Smooth muscle cell (in vitro differentiated cells): ENCODE data around the gene VIPR2. TPM values are rescaled to one million over a fixed set of nuclear protein-coding genes. Genes with fewer than 3 reads are reported as not detected.

Experiments used
- DNase-seq: peaks from one replicate; lab custom pipeline; 2025; ENCODE audit not compliant: unreplicated experiment; lab: John Stamatoyannopoulos, UW
- H2AFZ ChIP-seq: fragments of 200-600 bp; sonication (generic); 2 replicates; pipeline ENCODE4 v1.6.0; 2016; ENCODE audit warnings: antibody characterized with exemption, low read depth, mild to moderate bottlenecking
- H3F3A ChIP-seq: fragments of 200-600 bp; sonication (generic); 2 replicates; pipeline ENCODE4 v1.6.0; 2017; ENCODE audit warnings: antibody characterized with exemption, low read depth
- H3K27ac ChIP-seq: fragments of 200-600 bp; sonication (generic); 2 replicates; pipeline ENCODE4 v1.5.1; 2016; ENCODE audit warnings: low read depth, mild to moderate bottlenecking
- H3K27me3 ChIP-seq: fragments of 200-600 bp; sonication (generic); 2 replicates; pipeline ENCODE4 v1.6.1; 2016; ENCODE audit warnings: low read depth, mild to moderate bottlenecking
- H3K36me3 ChIP-seq: fragments of 200-600 bp; sonication (generic); 2 replicates; pipeline ENCODE4 v1.5.1; 2016; ENCODE audit warnings: low read depth
- H3K4me1 ChIP-seq: fragments of 200-600 bp; sonication (generic); 2 replicates; pipeline ENCODE4 v1.5.1; 2016; ENCODE audit warnings: low read depth
- H3K4me2 ChIP-seq: fragments of 200-600 bp; sonication (generic); 2 replicates; pipeline ENCODE4 v1.6.0; 2016; ENCODE audit warnings: mild to moderate bottlenecking
- H3K4me3 ChIP-seq: fragments of 200-600 bp; sonication (generic); 2 replicates; pipeline ENCODE4 v1.5.1; 2016; ENCODE audit warnings: mild to moderate bottlenecking
- H3K79me2 ChIP-seq: fragments of 200-600 bp; sonication (generic); 2 replicates; pipeline ENCODE4 v1.6.0; 2016; ENCODE audit warnings: low read depth, mild to moderate bottlenecking
- H3K9ac ChIP-seq: fragments of 200-600 bp; sonication (generic); 2 replicates; pipeline ENCODE4 v1.6.0; 2016; ENCODE audit warnings: low read depth
- H3K9me3 ChIP-seq: fragments of 200-600 bp; sonication (generic); replicated peaks from 2 replicates; pipeline ENCODE4 v1.5.1; 2016; ENCODE audit warnings: low read depth
- H4K20me1 ChIP-seq: fragments of 200-600 bp; sonication (generic); 2 replicates; pipeline ENCODE4 v1.6.0; 2016; ENCODE audit warnings: low read depth
- WGBS: methylation state at CpG from one replicate; pipeline ENCODE4 v1.1.7; 2016; ENCODE audit warnings: low lambda C conversion rate; 5-methylcytosine and 5-hydroxymethylcytosine counted together
- polyA plus RNA-seq: library from polyadenylated mRNA; unstranded; fragments of >200 nt; fragmentation: Nextera tagmentation; extraction: Ambion mirVana; gene quantifications from 2 replicates; pipeline ENCODE4 v1.2.1, GENCODE V29; 2016
- total RNA-seq: library from RNA; depleted of rRNA; stranded (reverse); fragments of >200 nt; gene quantifications from 2 replicates; pipeline ENCODE4 v1.2.3, GENCODE V29; 2014
- TF ChIP-seq, protein P1 (sequence below): fragments of 200-600 bp; sonication (generic); IDR thresholded peaks from 2 replicates; pipeline ENCODE4 v1.5.1; 2017; ENCODE audit warnings: borderline replicate concordance, mild to moderate bottlenecking, antibody characterized with exemption; ENCODE audit not compliant: insufficient read depth, poor library complexity, severe bottlenecking

Gene VIPR2
- total and polyA plus RNA-seq, 2 experiments from 2014 or later, result not detected

- no peaks in the 10 kb centered on the region for H3F3A ChIP-seq
- H4K20me1 ChIP-seq, result no peaks in the 10 kb centered on the region
- no peak overlapping the region for H3K9ac ChIP-seq
- WGBS, result 76% methylated on average over 40 of the region's 47 CpGs
- no peak for DNase-seq
- no peak overlapping the region for H3K27ac ChIP-seq
- no peak overlapping the region for H3K4me2 ChIP-seq
- TF ChIP-seq, protein P1, sequence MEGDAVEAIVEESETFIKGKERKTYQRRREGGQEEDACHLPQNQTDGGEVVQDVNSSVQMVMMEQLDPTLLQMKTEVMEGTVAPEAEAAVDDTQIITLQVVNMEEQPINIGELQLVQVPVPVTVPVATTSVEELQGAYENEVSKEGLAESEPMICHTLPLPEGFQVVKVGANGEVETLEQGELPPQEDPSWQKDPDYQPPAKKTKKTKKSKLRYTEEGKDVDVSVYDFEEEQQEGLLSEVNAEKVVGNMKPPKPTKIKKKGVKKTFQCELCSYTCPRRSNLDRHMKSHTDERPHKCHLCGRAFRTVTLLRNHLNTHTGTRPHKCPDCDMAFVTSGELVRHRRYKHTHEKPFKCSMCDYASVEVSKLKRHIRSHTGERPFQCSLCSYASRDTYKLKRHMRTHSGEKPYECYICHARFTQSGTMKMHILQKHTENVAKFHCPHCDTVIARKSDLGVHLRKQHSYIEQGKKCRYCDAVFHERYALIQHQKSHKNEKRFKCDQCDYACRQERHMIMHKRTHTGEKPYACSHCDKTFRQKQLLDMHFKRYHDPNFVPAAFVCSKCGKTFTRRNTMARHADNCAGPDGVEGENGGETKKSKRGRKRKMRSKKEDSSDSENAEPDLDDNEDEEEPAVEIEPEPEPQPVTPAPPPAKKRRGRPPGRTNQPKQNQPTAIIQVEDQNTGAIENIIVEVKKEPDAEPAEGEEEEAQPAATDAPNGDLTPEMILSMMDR, result no peak
- H3K4me3 ChIP-seq, result no peak overlapping the region
- no peaks in the 10 kb centered on the region for H3K36me3 ChIP-seq
- H3K79me2 ChIP-seq, result no peaks in the 10 kb centered on the region
- H2AFZ ChIP-seq, result no peak overlapping the region
- no peaks in the 10 kb centered on the region for H3K4me1 ChIP-seq
- H3K9me3 ChIP-seq, result no peaks in the 10 kb centered on the region
- H3K27me3 ChIP-seq, result peaks cover 55% of the 10 kb centered on the region
Measured at GRCh38 chr7:158996214-158997109, 148.2 kb downstream of the VIPR2 start.

DNA sequence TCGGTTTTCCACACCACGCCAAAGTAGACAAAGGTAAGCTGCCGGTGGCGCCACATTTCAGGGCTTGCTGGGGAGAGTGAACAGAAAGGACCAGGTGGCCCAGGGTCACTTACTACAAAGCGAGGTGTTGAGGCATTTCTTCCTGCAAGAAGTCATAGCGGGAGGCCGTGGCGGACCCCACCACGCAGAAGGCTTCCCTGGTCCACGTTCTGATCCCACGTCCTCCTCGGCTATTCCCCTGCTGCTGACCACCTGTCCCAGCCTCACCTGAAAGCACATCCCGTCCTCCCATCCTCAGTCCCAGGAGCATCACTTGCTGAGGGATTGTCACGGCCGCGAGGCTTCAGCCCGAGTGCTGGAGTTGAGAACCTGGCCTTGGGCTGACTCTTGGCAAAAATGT, 149.2 kb downstream of the VIPR2 start:
- Histone ChIP-seq H3K27ac (no peak overlapping the region), H3K9ac (no peak overlapping the region), H3K4me1 (no peaks in the 10 kb centered on the region), H3K4me2 (no peak overlapping the region), H3K4me3 (no peak overlapping the region), H3K79me2 (no peaks in the 10 kb centered on the region), H4K20me1 (no peaks in the 10 kb centered on the region), H3F3A (no peaks in the 10 kb centered on the region), H3K9me3 (no peaks in the 10 kb centered on the region), H3K36me3 (no peaks in the 10 kb centered on the region), H3K27me3 (peaks cover 65% of the 10 kb centered on the region), H2AFZ (no peak overlapping the region)
- TF ChIP-seq, protein P1, result no peak
- DNase-seq, result no peak
- 92% methylated on average over 17 of the region's 17 CpGs for WGBS

GRCh38 chr7:158994687-158995086, 150.0 kb downstream of the VIPR2 start:
- DNase-seq, result no peak
- H3K27me3 ChIP-seq, result peaks cover 72% of the 10 kb centered on the region
- no peaks in the 10 kb centered on the region for H4K20me1 ChIP-seq
- no peaks in the 10 kb centered on the region for H3K36me3 ChIP-seq
- no peak overlapping the region for H3K9ac ChIP-seq
- no peaks in the 10 kb centered on the region for H3F3A ChIP-seq
- H3K4me3 ChIP-seq, result no peak overlapping the region
- no peaks in the 10 kb centered on the region for H3K79me2 ChIP-seq
- no peak overlapping the region for H3K27ac ChIP-seq
- H3K9me3 ChIP-seq, result no peaks in the 10 kb centered on the region
- H3K4me2 ChIP-seq, result no peak overlapping the region
- H2AFZ ChIP-seq, result no peak overlapping the region
- WGBS, result 88% methylated on average over 6 of the region's 6 CpGs
- H3K4me1 ChIP-seq, result no peaks in the 10 kb centered on the region
- TF ChIP-seq, protein P1, result no peak
